ENCODE results near the gene LRP1B.

The LRP1B gene

GRCh38 chr2:141560723-141561122 lies 570.1 kb downstream of the LRP1B start:
- Histone ChIP-seq H4K8ac (ENCODE audit: low read depth, low read length) (no peak overlapping the region), H3K23ac (ENCODE audit: low read length) (no peak overlapping the region), H3K4me1 (ENCODE audit: control insufficient read depth, low read depth, low read length) (no peaks in the 10 kb centered on the region), H3K79me1 (ENCODE audit: low read length) (no peaks in the 10 kb centered on the region), H2BK15ac (replicated peaks; ENCODE audit: low read depth) (no peak overlapping the region), H3K56ac (ENCODE audit: low read length) (no peak overlapping the region), H3K4ac (ENCODE audit: low read depth, low read length) (no peak overlapping the region), H4K5ac (ENCODE audit: low read length) (no peak overlapping the region), H2AK5ac (ENCODE audit: low read length) (no peak overlapping the region), H3K36me3 (ENCODE audit: control insufficient read depth, insufficient read depth, low read length) (no peaks in the 10 kb centered on the region), H3K4me3 (ENCODE audit: low read length) (no peak overlapping the region), H2BK5ac (ENCODE audit: low read length) (no peak overlapping the region), H3K4me2 (ENCODE audit: low read length) (no peak overlapping the region), H3K9ac (ENCODE audit: low read length) (no peak overlapping the region), H3K27me3 (ENCODE audit: insufficient read depth, low read length, poor library complexity) (no peaks in the 10 kb centered on the region), H2BK120ac (ENCODE audit: low read depth, low read length) (no peak overlapping the region), H3K27ac (ENCODE audit: low read depth, low read length) (no peak overlapping the region), H3K79me2 (ENCODE audit: control insufficient read depth, insufficient read depth, low read length) (no peaks in the 10 kb centered on the region), H3K18ac (ENCODE audit: low read length) (no peak overlapping the region)
- DNase-seq: no peak
- WGBS (ENCODE audit: extremely low coverage, insufficient coverage, low lambda C conversion rate): no CpG with 5 or more reads among the region's 1 CpG

- H3K27me3 ChIP-seq (ENCODE audit: insufficient read depth, low read length, poor library complexity): no peaks in the 10 kb centered on the region
- WGBS (ENCODE audit: extremely low coverage, insufficient coverage, low lambda C conversion rate): no CpG with 5 or more reads among the region's 4 CpGs
- no peak overlapping the region for H3K4ac ChIP-seq (ENCODE audit: low read depth, low read length)
- no peak overlapping the region for H4K8ac ChIP-seq (ENCODE audit: low read depth, low read length)
- no peaks in the 10 kb centered on the region for H3K4me1 ChIP-seq (ENCODE audit: control insufficient read depth, low read depth, low read length)
- H3K79me2 ChIP-seq (ENCODE audit: control insufficient read depth, insufficient read depth, low read length): no peaks in the 10 kb centered on the region
- no peak overlapping the region for H2BK15ac ChIP-seq (replicated peaks; ENCODE audit: low read depth)
- no peak overlapping the region for H2BK5ac ChIP-seq (ENCODE audit: low read length)
- no peak overlapping the region for H3K4me3 ChIP-seq (ENCODE audit: low read length)
- H2BK120ac ChIP-seq (ENCODE audit: low read depth, low read length): no peak overlapping the region
- H3K4me2 ChIP-seq (ENCODE audit: low read length): no peak overlapping the region
- H3K23ac ChIP-seq (ENCODE audit: low read length): no peak overlapping the region
- H3K36me3 ChIP-seq (ENCODE audit: control insufficient read depth, insufficient read depth, low read length): no peaks in the 10 kb centered on the region
- no peak overlapping the region for H3K9ac ChIP-seq (ENCODE audit: low read length)
- no peak overlapping the region for H3K56ac ChIP-seq (ENCODE audit: low read length)
- H4K5ac ChIP-seq (ENCODE audit: low read length): no peak overlapping the region
- no peak overlapping the region for H3K18ac ChIP-seq (ENCODE audit: low read length)
- H2AK5ac ChIP-seq (ENCODE audit: low read length): no peak overlapping the region
- no peak overlapping the region for H3K27ac ChIP-seq (ENCODE audit: low read depth, low read length)
- H3K79me1 ChIP-seq (ENCODE audit: low read length): no peaks in the 10 kb centered on the region
- DNase-seq: no peak
Measured at GRCh38 chr2:141557329-141558095, 573.3 kb downstream of the LRP1B start.

GRCh38 chr2:141555876-141556470 lies 574.8 kb downstream of the LRP1B start:
- WGBS (ENCODE audit: extremely low coverage, insufficient coverage, low lambda C conversion rate): no CpG with 5 or more reads among the region's 5 CpGs

GRCh38 chr2:141554810-141555209 lies 576.0 kb downstream of the LRP1B start:
- no peak overlapping the region for H2BK15ac ChIP-seq (replicated peaks; ENCODE audit: low read depth)
- no peak overlapping the region for H3K4me3 ChIP-seq (ENCODE audit: low read length)
- H3K27ac ChIP-seq (ENCODE audit: low read depth, low read length): no peak overlapping the region
- H3K27me3 ChIP-seq (ENCODE audit: insufficient read depth, low read length, poor library complexity): no peaks in the 10 kb centered on the region
- no peaks in the 10 kb centered on the region for H3K4me1 ChIP-seq (ENCODE audit: control insufficient read depth, low read depth, low read length)
- DNase-seq: peak; percentile 67
- no peak overlapping the region for H3K23ac ChIP-seq (ENCODE audit: low read length)
- no peak overlapping the region for H2AK5ac ChIP-seq (ENCODE audit: low read length)
- no peak overlapping the region for H3K4ac ChIP-seq (ENCODE audit: low read depth, low read length)
- H4K5ac ChIP-seq (ENCODE audit: low read length): no peak overlapping the region
- H3K79me2 ChIP-seq (ENCODE audit: control insufficient read depth, insufficient read depth, low read length): no peaks in the 10 kb centered on the region
- no peak overlapping the region for H2BK120ac ChIP-seq (ENCODE audit: low read depth, low read length)
- H2BK5ac ChIP-seq (ENCODE audit: low read length): no peak overlapping the region
- H3K18ac ChIP-seq (ENCODE audit: low read length): no peak overlapping the region
- H3K56ac ChIP-seq (ENCODE audit: low read length): no peak overlapping the region
- H3K4me2 ChIP-seq (ENCODE audit: low read length): no peak overlapping the region
- no peaks in the 10 kb centered on the region for H3K36me3 ChIP-seq (ENCODE audit: control insufficient read depth, insufficient read depth, low read length)
- H4K8ac ChIP-seq (ENCODE audit: low read depth, low read length): no peak overlapping the region
- no peak overlapping the region for H3K9ac ChIP-seq (ENCODE audit: low read length)
- no peaks in the 10 kb centered on the region for H3K79me1 ChIP-seq (ENCODE audit: low read length)
- no CpG with 5 or more reads among the region's 3 CpGs for WGBS (ENCODE audit: extremely low coverage, insufficient coverage, low lambda C conversion rate)

More at GRCh38 chr2:141555876-141556470, 574.8 kb downstream of the LRP1B start:
- no peaks in the 10 kb centered on the region for H3K4me1 ChIP-seq (ENCODE audit: control insufficient read depth, low read depth, low read length)
- H3K4me3 ChIP-seq (ENCODE audit: low read length): no peak overlapping the region
- no peak overlapping the region for H3K23ac ChIP-seq (ENCODE audit: low read length)
- no peak overlapping the region for H3K4ac ChIP-seq (ENCODE audit: low read depth, low read length)
- H2BK120ac ChIP-seq (ENCODE audit: low read depth, low read length): no peak overlapping the region
- H3K56ac ChIP-seq (ENCODE audit: low read length): no peak overlapping the region
- no peak overlapping the region for H3K18ac ChIP-seq (ENCODE audit: low read length)
- no peak for DNase-seq
- H3K27ac ChIP-seq (ENCODE audit: low read depth, low read length): no peak overlapping the region
- H2BK15ac ChIP-seq (replicated peaks; ENCODE audit: low read depth): no peak overlapping the region
- no peaks in the 10 kb centered on the region for H3K79me2 ChIP-seq (ENCODE audit: control insufficient read depth, insufficient read depth, low read length)
- H2BK5ac ChIP-seq (ENCODE audit: low read length): no peak overlapping the region
- H3K27me3 ChIP-seq (ENCODE audit: insufficient read depth, low read length, poor library complexity): no peaks in the 10 kb centered on the region
- no peak overlapping the region for H2AK5ac ChIP-seq (ENCODE audit: low read length)
- no peak overlapping the region for H3K4me2 ChIP-seq (ENCODE audit: low read length)
- H4K8ac ChIP-seq (ENCODE audit: low read depth, low read length): no peak overlapping the region
- no peak overlapping the region for H3K9ac ChIP-seq (ENCODE audit: low read length)
- H3K36me3 ChIP-seq (ENCODE audit: control insufficient read depth, insufficient read depth, low read length): no peaks in the 10 kb centered on the region
- H4K5ac ChIP-seq (ENCODE audit: low read length): no peak overlapping the region
- no peaks in the 10 kb centered on the region for H3K79me1 ChIP-seq (ENCODE audit: low read length)

- WGBS (ENCODE audit: extremely low coverage, insufficient coverage, low lambda C conversion rate): no CpG with 5 or more reads among the region's 4 CpGs
- H3K27ac ChIP-seq (ENCODE audit: low read depth, low read length): no peak overlapping the region
- no peak overlapping the region for H3K56ac ChIP-seq (ENCODE audit: low read length)
- H3K27me3 ChIP-seq (ENCODE audit: insufficient read depth, low read length, poor library complexity): no peaks in the 10 kb centered on the region
- DNase-seq: no peak
- no peak overlapping the region for H4K5ac ChIP-seq (ENCODE audit: low read length)
- H3K79me1 ChIP-seq (ENCODE audit: low read length): no peaks in the 10 kb centered on the region
- H3K4me3 ChIP-seq (ENCODE audit: low read length): no peak overlapping the region
- H3K9ac ChIP-seq (ENCODE audit: low read length): no peak overlapping the region
- H2AK5ac ChIP-seq (ENCODE audit: low read length): no peak overlapping the region
- H3K4me1 ChIP-seq (ENCODE audit: control insufficient read depth, low read depth, low read length): no peaks in the 10 kb centered on the region
- no peaks in the 10 kb centered on the region for H3K36me3 ChIP-seq (ENCODE audit: control insufficient read depth, insufficient read depth, low read length)
- H3K4me2 ChIP-seq (ENCODE audit: low read length): no peak overlapping the region
- no peak overlapping the region for H2BK120ac ChIP-seq (ENCODE audit: low read depth, low read length)
- H3K4ac ChIP-seq (ENCODE audit: low read depth, low read length): no peak overlapping the region
- H3K79me2 ChIP-seq (ENCODE audit: control insufficient read depth, insufficient read depth, low read length): no peaks in the 10 kb centered on the region
- no peak overlapping the region for H3K23ac ChIP-seq (ENCODE audit: low read length)
- H2BK15ac ChIP-seq (replicated peaks; ENCODE audit: low read depth): no peak overlapping the region
- H4K8ac ChIP-seq (ENCODE audit: low read depth, low read length): no peak overlapping the region
- H3K18ac ChIP-seq (ENCODE audit: low read length): no peak overlapping the region
- no peak overlapping the region for H2BK5ac ChIP-seq (ENCODE audit: low read length)
Measured at GRCh38 chr2:141534666-141535362, 596.0 kb downstream of the LRP1B start.
